Transverse colon (tissue), 4 donors: Measurements from ENCODE around the gene HDHD2. TPM values are rescaled to one million over a fixed set of nuclear protein-coding genes. Genes with fewer than 3 reads are reported as not detected.

Experiments used
- DNase-seq: peaks from one replicate; pipeline ENCODE4 v3.0.0-alpha.2; 2019
- H3K27ac ChIP-seq, 4 donors: fragments of 200-600 bp; sonication (generic); 2 replicates each; pipeline ENCODE4 v1.5.1; 2016 to 2018; ENCODE audit warnings: inconsistent platforms in 4 of 4
- H3K27me3 ChIP-seq: fragments of 200-600 bp; sonication (generic); 2 replicates; pipeline ENCODE4 v1.5.1; 2017; ENCODE audit warnings: inconsistent platforms
- H3K36me3 ChIP-seq, 4 donors: fragments of 200-600 bp; sonication (generic); 2 replicates each; pipeline ENCODE4 v1.5.1; 2017 to 2019; ENCODE audit warnings: inconsistent platforms in 4 of 4
- H3K4me1 ChIP-seq, 4 donors: fragments of 200-600 bp; sonication (generic); 2 replicates each; pipeline ENCODE4 v1.5.1; 2017 to 2020; ENCODE audit warnings: inconsistent platforms in 4 of 4
- H3K4me3 ChIP-seq, 4 donors: fragments of 200-600 bp; sonication (generic); 1 replicate in 1 of 4; 2 replicates in 3 of 4; pipeline versions ENCODE4 v1.5.1 to v1.6.1; 2017 to 2019; ENCODE audit warnings: inconsistent platforms in 4 of 4
- H3K9me3 ChIP-seq, 2 donors: fragments of 200-600 bp; sonication (generic); 2 replicates each; pipeline ENCODE4 v1.5.1; 2017 to 2019; ENCODE audit warnings: inconsistent platforms in 2 of 2
- CTCF ChIP-seq, 5 experiments: fragments of 200-600 bp in 3 of 5; fragments of 450-650 bp in 2 of 5; sonication (generic) in 3 of 5; IDR thresholded peaks; 1 replicate in 2 of 5; 2 replicates in 3 of 5; pipeline ENCODE4 v1.5.1; 2016 to 2017; ENCODE audit warnings: antibody characterized with exemption in 5 of 5, inconsistent platforms in 3 of 5, mild to moderate bottlenecking in 2 of 5, moderate library complexity in 1 of 5
- EP300 ChIP-seq: sonication (generic); formaldehyde crosslinking; IDR thresholded peaks from one replicate; pipeline ENCODE4 v1.6.1; 2017; ENCODE audit warnings: antibody characterized with exemption, low read depth
- POLR2A ChIP-seq: fragments of 450-650 bp; IDR thresholded peaks from one replicate; pipeline ENCODE4 v1.6.1; 2016; ENCODE audit warnings: antibody characterized with exemption, mild to moderate bottlenecking, moderate library complexity
- POLR2AphosphoS5 ChIP-seq, 3 donors: sonication (generic); formaldehyde crosslinking; IDR thresholded peaks; one replicate each; pipeline ENCODE4 v1.6.1; 2016; ENCODE audit warnings: antibody characterized with exemption in 3 of 3
- WGBS, 2 donors: methylation state at CpG; one replicate each; pipeline ENCODE4 v1.1.5; 2018; ENCODE audit warnings: low coverage in 1 of 2; 5-methylcytosine and 5-hydroxymethylcytosine counted together
- in situ Hi-C, 4 donors: fragments of 200-750 bp; cut with MboI; loops; one replicate each; pipeline versions ENCODE4 v1.15.0 to v1.15.1; 2017; ENCODE audit warnings: low sequenced_read_pairs in 3 of 4, low pct_ligation_motif_present in 1 of 4, low pct_unique_long_range_greater_than_20kb in 1 of 4
- intact Hi-C: fragments of 100-400 bp; cut with DNase I; formaldehyde crosslinking; loops from one replicate; pipeline ENCODE4 v1.15.1; 2023; ENCODE audit warnings: low total_unique reads
- total RNA-seq, 4 donors: library from RNA; depleted of rRNA; stranded (reverse); fragments of >200 nt; gene quantifications; one replicate each; pipeline ENCODE4 v1.1.0, GENCODE V29; 2016

Gene HDHD2
- total RNA-seq, 4 donors from 2014 or later, result 14.2 to 63.3 (median 30.3) TPM

GRCh38 chr18:47174545-47175116, 24.3 kb upstream of the HDHD2 start:
- H3K36me3 ChIP-seq, result no peaks in the 10 kb centered on the region
- H3K27ac ChIP-seq, result peak overlapping the region; percentile 84 to 89 (median 86)
- peak overlapping the region in 3 of 4 donors; percentile 78 to 86 (median 81) for H3K4me3 ChIP-seq
- intact Hi-C loops, result no loop called here
- 49 to 68% methylated on average over 5 to 13 of the region's 13 CpGs for WGBS, 2 donors
- in situ Hi-C loops, result no loop called here
- no peak for TF ChIP-seq CTCF (IDR thresholded peaks at IDR 0.05)
- no peak for TF ChIP-seq EP300
- no peak for TF ChIP-seq POLR2AphosphoS5 (IDR thresholded peaks at IDR 0.05)
- TF ChIP-seq POLR2A, result no peak
- DNase-seq, result no peak
- H3K27me3 ChIP-seq, result no peaks in the 10 kb centered on the region
- peaks cover 6 to 27% (median 16%) of the 10 kb centered on the region in 4 donors for H3K4me1 ChIP-seq
- no peaks in the 10 kb centered on the region for H3K9me3 ChIP-seq

GRCh38 chr18:47172476-47172875, 22.2 kb upstream of the HDHD2 start:
- DNase-seq, result no peak
- no peaks in the 10 kb centered on the region for H3K9me3 ChIP-seq
- 84 to 85% methylated on average over 2 of the region's 2 CpGs for WGBS, 2 donors
- H3K27me3 ChIP-seq, result no peaks in the 10 kb centered on the region
- H3K4me3 ChIP-seq, result no peak overlapping the region
- H3K4me1 ChIP-seq, result peaks cover 6 to 27% (median 16%) of the 10 kb centered on the region in 4 donors
- TF ChIP-seq EP300 (no peak), POLR2A (no peak), CTCF (IDR thresholded peaks at IDR 0.05) (no peak), POLR2AphosphoS5 (IDR thresholded peaks at IDR 0.05) (no peak)
- H3K27ac ChIP-seq, result no peak overlapping the region
- intact Hi-C loops (no loop called here), in situ Hi-C loops (no loop called here)
- H3K36me3 ChIP-seq, result no peaks in the 10 kb centered on the region

- 55 to 86% methylated on average over 1 of the region's 1 CpG for WGBS, 2 donors
- in situ Hi-C loops, result no loop called here
- Histone ChIP-seq H3K4me1 (peaks cover 0 to 17% (median 7%) of the 10 kb centered on the region in 4 donors), H3K27me3 (no peaks in the 10 kb centered on the region), H3K4me3 (no peak overlapping the region), H3K36me3 (no peaks in the 10 kb centered on the region), H3K9me3 (no peaks in the 10 kb centered on the region), H3K27ac (no peak overlapping the region)
- intact Hi-C loops, result no loop called here
- no peak for DNase-seq
- TF ChIP-seq POLR2AphosphoS5 (IDR thresholded peaks at IDR 0.05), result no peak
- no peak for TF ChIP-seq POLR2A
- TF ChIP-seq CTCF (IDR thresholded peaks at IDR 0.05), result no peak
- TF ChIP-seq EP300, result no peak
Measured at GRCh38 chr18:47168913-47169312, 18.6 kb upstream of the HDHD2 start.

GRCh38 chr18:47168509-47168908, 18.2 kb upstream of the HDHD2 start:
- Histone ChIP-seq H3K4me1 (peaks cover 0 to 13% (median 4%) of the 10 kb centered on the region in 4 donors), H3K36me3 (no peaks in the 10 kb centered on the region), H3K27me3 (no peaks in the 10 kb centered on the region), H3K27ac (no peak overlapping the region), H3K4me3 (no peak overlapping the region), H3K9me3 (no peaks in the 10 kb centered on the region)
- no peak for DNase-seq
- TF ChIP-seq POLR2A (no peak), EP300 (no peak), POLR2AphosphoS5 (IDR thresholded peaks at IDR 0.05) (no peak), CTCF (IDR thresholded peaks at IDR 0.05) (no peak)
- intact Hi-C loops, result no loop called here
- in situ Hi-C loops, result no loop called here
